BE2C (cell line): ENCODE data around the gene ANKRD34A.

Source experiments
- DNase-seq: peaks from one replicate; pipeline ENCODE4 v3.0.0-alpha.2; 2020
- H3K27me3 ChIP-seq: fragments of 250-450 bp; sonication (Bioruptor Pico); 2 replicates; pipeline ENCODE4 v1.5.1; 2020; ENCODE audit warnings: mild to moderate bottlenecking
- H3K36me3 ChIP-seq: fragments of 250-450 bp; sonication (Bioruptor Pico); 2 replicates; pipeline ENCODE4 v1.5.1; 2020; ENCODE audit warnings: mild to moderate bottlenecking
- H3K4me1 ChIP-seq: fragments of 250-450 bp; sonication (Bioruptor Pico); 2 replicates; pipeline ENCODE4 v1.5.1; 2020
- H3K4me3 ChIP-seq: 2 replicates; pipeline ENCODE4 v1.5.1; 2011; ENCODE audit warnings: low read depth, low read length
- H3K9me3 ChIP-seq: fragments of 250-450 bp; sonication (Bioruptor Pico); 2 replicates; pipeline ENCODE4 v1.5.1; 2020
- CTCF ChIP-seq: IDR thresholded peaks from 2 replicates; pipeline ENCODE4 v1.5.1; 2012; ENCODE audit warnings: mild to moderate bottlenecking, low read depth, low read length

The ANKRD34A gene

GRCh38 chr1:145977016-145977415 lies 12.6 kb upstream of the ANKRD34A start:
- H3K36me3 ChIP-seq, result no peaks in the 10 kb centered on the region
- no peak for TF ChIP-seq CTCF
- no peaks in the 10 kb centered on the region for H3K27me3 ChIP-seq
- H3K9me3 ChIP-seq, result no peaks in the 10 kb centered on the region
- no peak overlapping the region for H3K4me3 ChIP-seq
- no peak for DNase-seq
- H3K4me1 ChIP-seq, result peaks cover 22% of the 10 kb centered on the region

- TF ChIP-seq CTCF, result no peak
- H3K4me3 ChIP-seq, result no peak overlapping the region
- no peaks in the 10 kb centered on the region for H3K27me3 ChIP-seq
- DNase-seq, result no peak
- peaks cover 22% of the 10 kb centered on the region for H3K4me1 ChIP-seq
- no peaks in the 10 kb centered on the region for H3K9me3 ChIP-seq
- no peaks in the 10 kb centered on the region for H3K36me3 ChIP-seq
Observed at GRCh38 chr1:145975216-145975615, 10.8 kb upstream of the ANKRD34A start.

- Histone ChIP-seq H3K4me1 (peaks cover 19% of the 10 kb centered on the region), H3K36me3 (no peaks in the 10 kb centered on the region), H3K9me3 (no peaks in the 10 kb centered on the region), H3K4me3 (no peak overlapping the region), H3K27me3 (no peaks in the 10 kb centered on the region)
- no peak for DNase-seq
- no peak for TF ChIP-seq CTCF
Observed at GRCh38 chr1:145974721-145975120, 10.3 kb upstream of the ANKRD34A start.

- no peak for TF ChIP-seq CTCF
- H3K27me3 ChIP-seq, result no peaks in the 10 kb centered on the region
- DNase-seq, result no peak
Observed at GRCh38 chr1:145972580-145972979, 8.2 kb upstream of the ANKRD34A start.

GRCh38 chr1:145967288-145967687 lies 2.9 kb upstream of the ANKRD34A start:
- no peak for TF ChIP-seq CTCF
- H3K4me3 ChIP-seq, result no peak overlapping the region
- no peaks in the 10 kb centered on the region; the same call in none of the 2 replicates for H3K4me1 ChIP-seq
- no peaks in the 10 kb centered on the region for H3K36me3 ChIP-seq
- H3K9me3 ChIP-seq, result no peaks in the 10 kb centered on the region
- DNase-seq, result no peak
- H3K27me3 ChIP-seq, result no peaks in the 10 kb centered on the region

More at GRCh38 chr1:145972580-145972979, 8.2 kb upstream of the ANKRD34A start:
- Histone ChIP-seq H3K4me3 (no peak overlapping the region), H3K4me1 (peaks cover under 1% of the 10 kb centered on the region), H3K36me3 (no peaks in the 10 kb centered on the region), H3K9me3 (no peaks in the 10 kb centered on the region)

GRCh38 chr1:145965119-145965744 lies 857 bp upstream of the ANKRD34A start:
- Histone ChIP-seq H3K4me1 (no peaks in the 10 kb centered on the region; the same call in none of the 2 replicates), H3K4me3 (peak overlapping the region; percentile 61), H3K27me3 (no peaks in the 10 kb centered on the region), H3K36me3 (no peaks in the 10 kb centered on the region), H3K9me3 (no peaks in the 10 kb centered on the region)
- no peak for TF ChIP-seq CTCF
- DNase-seq, result no peak
